Gastroesophageal sphincter (tissue), 3 donors: ENCODE results near the gene NLGN1.

Source experiments
- CTCF ChIP-seq, 4 experiments: fragments of 200-600 bp in 2 of 4; fragments of 450-650 bp in 2 of 4; sonication (generic) in 1 of 4; IDR thresholded peaks; one replicate each; pipeline ENCODE4 v1.5.1; 2017 to 2019; ENCODE audit warnings: antibody characterized with exemption in 4 of 4, mild to moderate bottlenecking in 2 of 4, moderate library complexity in 2 of 4
- POLR2A ChIP-seq, 2 donors: fragments of 450-650 bp; IDR thresholded peaks; one replicate each; pipeline ENCODE4 v1.6.1; 2017; ENCODE audit warnings: antibody characterized with exemption in 2 of 2, mild to moderate bottlenecking in 2 of 2, moderate library complexity in 1 of 2
- POLR2AphosphoS5 ChIP-seq: sonication (generic); formaldehyde crosslinking; IDR thresholded peaks from one replicate; pipeline ENCODE4 v1.6.1; 2017; ENCODE audit warnings: antibody characterized with exemption

- TF ChIP-seq POLR2A (IDR thresholded peaks at IDR 0.05) (no peak), CTCF (IDR thresholded peaks at IDR 0.05) (no peak), POLR2AphosphoS5 (no peak)
Observed at GRCh38 chr3:174268586-174268985, 871.0 kb downstream of the NLGN1 start.
